Psoas muscle (tissue), 8 donors: ENCODE measurements around the gene CRYM. TPM values are rescaled to one million over a fixed set of nuclear protein-coding genes. Genes with fewer than 3 reads are reported as not detected.
"Not testable (repeated sequence)": the region's sequence is repeated elsewhere in the genome, so short reads cannot be mapped to it uniquely, and the experiment has no call there.

Experiments used
- ATAC-seq, 4 donors: fragments of 200-7000 bp; cut with Tn5 transposase; one replicate each; pipeline ENCODE4 v1.9.1; 2020; ENCODE audit warnings: moderate library complexity in 3 of 4, mild to moderate bottlenecking in 2 of 4
- DNase-seq, 2 donors: peaks; one replicate each; pipeline ENCODE4 v3.0.0-alpha.2; 2020
- H3K27ac ChIP-seq: fragments of 200-600 bp; one replicate; pipeline ENCODE4 v1.8.0; 2022
- H3K27me3 ChIP-seq, 3 donors: fragments of 200-600 bp in 1 of 3; one replicate each; pipeline versions ENCODE4 v1.6.1 to v1.8.0; 2013 to 2022; ENCODE audit warnings: low read length in 2 of 3, mild to moderate bottlenecking in 2 of 3, moderate library complexity in 1 of 3; ENCODE audit not compliant: insufficient read depth in 3 of 3
- H3K36me3 ChIP-seq, 2 donors: fragments of 200-600 bp in 1 of 2; one replicate each; pipeline versions ENCODE4 v1.6.1 to v1.8.0; 2013 to 2022; ENCODE audit warnings: low read depth in 1 of 2, mild to moderate bottlenecking in 1 of 2, moderate library complexity in 1 of 2; ENCODE audit not compliant: insufficient read depth in 1 of 2
- H3K4me1 ChIP-seq: fragments of 200-600 bp; one replicate; pipeline ENCODE4 v1.8.0; 2022
- H3K4me3 ChIP-seq: fragments of 200-600 bp; one replicate; pipeline ENCODE4 v1.8.0; 2022; ENCODE audit warnings: mild to moderate bottlenecking
- H3K9me3 ChIP-seq: fragments of 200-600 bp; one replicate; pipeline ENCODE4 v1.8.0; 2022
- WGBS, 3 donors: extraction: QIAGEN DNeasy Blood & Tissue Kit; methylation state at CpG; one replicate each; pipeline versions ENCODE4 v1.1.6 to v1.1.7; 2013; 5-methylcytosine and 5-hydroxymethylcytosine counted together
- intact Hi-C, 2 donors: fragments of 100-400 bp; cut with DNase I; formaldehyde crosslinking; loops; one replicate each; pipeline versions ENCODE4 v1.11.0 to v1.14.2; 2022
- polyA plus RNA-seq, 3 donors: library from polyadenylated mRNA; stranded (reverse); fragments of 200-250 nt; gene quantifications; one replicate each; pipeline ENCODE4 v1.2.3, GENCODE V29; 2013
- total RNA-seq, 4 donors: library from RNA; stranded (reverse); fragmentation: NEBNext Ultra II Directional in 2 of 4; extraction: Animal tissue kit (Norgen Biotek cat#: 25700) in 2 of 4; gene quantifications; one replicate each; pipeline versions ENCODE4 v1.2.1 to v1.2.4, GENCODE V29; 2021 to 2023
- TF ChIP-seq, protein P1 (sequence below): fragments of 200-600 bp; IDR thresholded peaks from one replicate; pipeline ENCODE4 v1.8.0; 2022; ENCODE audit warnings: antibody characterized with exemption
- donor health status: healthy with polysubstance abuse.
- donor health status: DM: no; HTN: no; CAD: no; lungs with moderate emphysema.
- donor health status: Bipolar disorder and iron deficiency.
- donor health status: healthy.
- donor health status: DM: yes; HTN: yes; CAD: no.
- donor health status: DM: no; HTN: no; CAD: no.
- donor health status: DM: no; HTN: no; CAD: no.
- donor health status: DM: yes; HTN: yes; CAD: no.

The CRYM gene
- total and polyA plus RNA-seq, 7 donors: 0.25 to 33.4 (median 1.6) TPM

DNA sequence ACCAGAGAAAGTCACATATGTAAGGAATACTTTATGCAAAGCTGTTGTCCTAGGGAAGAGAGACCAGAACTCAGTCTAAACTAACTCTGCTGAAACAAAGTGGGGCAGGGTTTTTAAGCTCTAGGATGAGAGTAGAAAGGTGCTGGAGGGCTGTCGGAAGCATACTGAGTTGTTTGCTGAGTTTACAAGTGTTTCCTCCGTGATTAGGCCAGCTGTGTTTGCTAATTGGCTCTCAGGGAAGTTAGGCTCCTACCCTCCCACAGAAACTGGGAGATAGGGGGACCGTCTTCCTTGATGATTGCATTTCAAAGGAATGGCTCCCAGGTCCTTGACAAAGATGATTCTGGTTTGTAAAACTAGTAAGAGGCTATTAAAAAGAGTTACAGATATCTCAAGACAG, 24.4 kb upstream of the CRYM start:
- WGBS, 3 donors: 72 to 82% (median 76%) methylated on average over 3 of the region's 3 CpGs
- Histone ChIP-seq H3K36me3 (no peaks in the 10 kb centered on the region), H3K4me3 (no peak overlapping the region), H3K4me1 (peaks cover 8% of the 10 kb centered on the region), H3K27me3 (peaks cover 0 to 4% (median 0%) of the 10 kb centered on the region in 3 donors), H3K9me3 (no peaks in the 10 kb centered on the region), H3K27ac (no peak overlapping the region)
- TF ChIP-seq, protein P1, sequence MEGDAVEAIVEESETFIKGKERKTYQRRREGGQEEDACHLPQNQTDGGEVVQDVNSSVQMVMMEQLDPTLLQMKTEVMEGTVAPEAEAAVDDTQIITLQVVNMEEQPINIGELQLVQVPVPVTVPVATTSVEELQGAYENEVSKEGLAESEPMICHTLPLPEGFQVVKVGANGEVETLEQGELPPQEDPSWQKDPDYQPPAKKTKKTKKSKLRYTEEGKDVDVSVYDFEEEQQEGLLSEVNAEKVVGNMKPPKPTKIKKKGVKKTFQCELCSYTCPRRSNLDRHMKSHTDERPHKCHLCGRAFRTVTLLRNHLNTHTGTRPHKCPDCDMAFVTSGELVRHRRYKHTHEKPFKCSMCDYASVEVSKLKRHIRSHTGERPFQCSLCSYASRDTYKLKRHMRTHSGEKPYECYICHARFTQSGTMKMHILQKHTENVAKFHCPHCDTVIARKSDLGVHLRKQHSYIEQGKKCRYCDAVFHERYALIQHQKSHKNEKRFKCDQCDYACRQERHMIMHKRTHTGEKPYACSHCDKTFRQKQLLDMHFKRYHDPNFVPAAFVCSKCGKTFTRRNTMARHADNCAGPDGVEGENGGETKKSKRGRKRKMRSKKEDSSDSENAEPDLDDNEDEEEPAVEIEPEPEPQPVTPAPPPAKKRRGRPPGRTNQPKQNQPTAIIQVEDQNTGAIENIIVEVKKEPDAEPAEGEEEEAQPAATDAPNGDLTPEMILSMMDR: no peak
- no peak for DNase-seq
- no peak for ATAC-seq
- intact Hi-C loops: loop anchor here in 1 of 2 donors (5.0 kb wide), 1 partner anchor 115 kb away; no protein-coding TSS in a partner anchor

DNA sequence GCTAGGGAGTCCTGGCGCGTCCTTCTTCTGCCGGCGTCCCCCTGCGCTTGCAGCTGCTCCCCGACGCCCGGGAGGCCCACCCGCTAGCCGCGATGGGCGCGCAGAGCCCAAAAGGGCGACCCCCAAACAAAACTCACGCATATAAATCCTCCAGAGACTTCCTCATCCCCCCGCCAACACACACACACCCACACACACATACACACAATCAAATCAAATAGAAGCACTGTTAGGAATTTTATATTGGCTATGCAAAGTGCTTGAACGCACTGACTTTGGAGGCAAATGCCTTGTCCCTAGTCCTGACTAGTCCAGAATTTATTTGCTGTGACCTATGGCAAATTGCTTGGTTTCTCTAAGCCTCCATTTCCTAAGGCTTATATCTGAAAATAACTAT, 23.8 kb upstream of the CRYM start:
- peaks cover 0 to 4% (median 0%) of the 10 kb centered on the region in 3 donors for H3K27me3 ChIP-seq
- H3K4me3 ChIP-seq: peak overlapping the region; percentile 64
- intact Hi-C loops: loop anchor here (2.0 to 5.0 kb wide), 2 partner anchors 113 to 115 kb away; no protein-coding TSS in a partner anchor
- TF ChIP-seq, protein P1: no peak
- ATAC-seq: no peak
- WGBS, 3 donors: 2 to 4% (median 4%) methylated on average over 13 to 17 of the region's 17 CpGs
- no peak for DNase-seq
- no peaks in the 10 kb centered on the region for H3K36me3 ChIP-seq
- H3K9me3 ChIP-seq: no peaks in the 10 kb centered on the region
- peaks cover 8% of the 10 kb centered on the region for H3K4me1 ChIP-seq
- H3K27ac ChIP-seq: no peak overlapping the region

DNA sequence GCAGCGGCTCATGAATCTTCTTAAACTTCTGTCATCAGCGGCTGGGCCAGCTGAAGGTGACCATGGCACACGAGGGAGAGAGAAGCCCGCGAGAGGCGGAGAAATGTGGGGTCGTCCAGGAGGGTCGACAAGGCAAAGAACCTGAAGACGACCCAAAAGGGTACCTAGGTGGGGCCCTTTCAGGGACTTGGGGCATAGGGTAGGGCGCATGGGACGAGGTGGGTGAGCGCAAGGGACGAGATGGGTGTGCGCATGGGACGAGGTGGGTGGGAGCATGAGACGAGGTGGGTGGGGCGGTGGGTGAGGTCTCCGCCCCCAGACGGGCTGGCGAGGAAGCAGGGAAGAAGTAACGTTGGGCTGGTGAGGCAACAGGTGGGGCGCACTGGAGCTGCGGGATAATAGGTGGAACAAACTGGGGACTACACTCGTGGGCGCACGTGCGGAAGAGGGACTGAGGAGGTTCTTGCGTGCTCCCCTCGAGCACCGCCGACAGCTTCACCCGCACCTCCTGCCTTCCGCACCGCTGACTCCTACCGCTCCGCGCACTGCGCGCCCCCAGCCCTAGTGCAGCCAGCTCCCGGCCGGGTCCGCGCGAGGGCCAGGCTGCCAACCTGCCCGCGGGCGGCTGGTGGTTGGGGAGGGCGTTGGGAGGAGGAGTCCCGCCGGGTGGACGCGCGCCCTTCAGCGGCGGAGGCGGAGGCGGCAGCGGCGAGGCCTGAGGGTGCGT, 23.2 kb upstream of the CRYM start:
- DNase-seq (peak; percentile 63 to 67), ATAC-seq (peak; percentile 54 to 67 (median 62))
- H3K36me3 ChIP-seq: no peaks in the 10 kb centered on the region
- H3K27ac ChIP-seq: peak overlapping the region; percentile 27
- H3K27me3 ChIP-seq: no peaks in the 10 kb centered on the region
- intact Hi-C loops: loop anchor here (2.0 to 5.0 kb wide), 2 partner anchors 113 to 114 kb away; no protein-coding TSS in a partner anchor
- peaks cover 8% of the 10 kb centered on the region for H3K4me1 ChIP-seq
- H3K9me3 ChIP-seq: no peaks in the 10 kb centered on the region
- peak overlapping the region; percentile 64 for H3K4me3 ChIP-seq
- TF ChIP-seq, protein P1: no peak
- WGBS, 3 donors: 0 to 1% (median 0%) methylated on average over 41 to 60 of the region's 60 CpGs

DNA sequence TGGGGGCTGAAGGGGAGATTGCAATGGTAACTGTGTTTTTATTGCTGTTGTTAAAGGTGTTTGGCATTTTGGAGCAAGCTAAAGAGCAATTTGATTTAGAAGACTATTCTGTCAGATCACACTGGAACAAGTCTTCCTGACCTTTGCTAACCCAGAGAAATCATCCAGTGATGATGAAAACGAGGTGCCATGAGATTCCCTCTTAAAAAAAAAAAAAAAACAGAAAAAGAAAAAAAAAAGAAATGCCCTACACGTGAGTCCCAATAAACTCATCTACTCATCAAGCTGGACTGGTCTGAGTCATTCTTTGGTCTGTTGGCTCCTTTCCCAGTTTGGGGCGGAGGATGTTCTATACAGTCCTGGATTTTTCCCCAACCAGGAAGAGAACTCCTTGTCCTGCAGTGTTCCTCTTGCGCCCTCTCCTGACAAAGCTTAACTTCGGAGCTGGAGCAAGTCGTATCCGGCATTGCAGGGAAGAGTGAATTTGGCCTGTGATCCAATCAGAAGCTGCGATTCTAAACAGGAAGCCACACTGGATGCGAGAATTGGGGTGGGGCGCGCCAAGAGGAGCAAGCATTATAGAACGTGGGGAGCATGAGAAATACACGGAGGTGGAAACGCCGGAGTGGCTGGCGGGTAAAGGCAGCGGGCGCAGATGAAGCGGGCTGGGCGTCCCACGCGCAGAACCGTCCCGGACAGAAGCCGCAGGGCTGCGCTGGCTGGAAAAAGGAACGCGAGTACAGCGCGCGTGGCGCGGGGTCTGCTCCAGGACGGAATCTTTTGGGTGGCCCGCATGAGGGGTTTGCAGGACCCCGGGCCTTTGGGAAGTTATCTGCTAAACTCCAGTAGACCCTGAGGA, 22.4 kb upstream of the CRYM start:
- no peaks in the 10 kb centered on the region for H3K36me3 ChIP-seq
- intact Hi-C loops: loop anchor here (1.0 to 5.0 kb wide), 3 partner anchors 112 to 142 kb away; partner anchors contain the start of gene LDAF1 (in 1 of the 2)
- H3K4me3 ChIP-seq: peak overlapping the region; percentile 64
- H3K4me1 ChIP-seq: peaks cover 8% of the 10 kb centered on the region
- H3K9me3 ChIP-seq: no peaks in the 10 kb centered on the region
- peak; percentile 96 to 99 (median 98) for ATAC-seq
- TF ChIP-seq, protein P1: peak; percentile 69
- peak; percentile 89 to 90 for DNase-seq
- WGBS, 3 donors: 0 to 1% (median 0%) methylated on average over 36 of the region's 36 CpGs
- H3K27ac ChIP-seq: peak overlapping the region; percentile 27
- no peaks in the 10 kb centered on the region for H3K27me3 ChIP-seq

DNA sequence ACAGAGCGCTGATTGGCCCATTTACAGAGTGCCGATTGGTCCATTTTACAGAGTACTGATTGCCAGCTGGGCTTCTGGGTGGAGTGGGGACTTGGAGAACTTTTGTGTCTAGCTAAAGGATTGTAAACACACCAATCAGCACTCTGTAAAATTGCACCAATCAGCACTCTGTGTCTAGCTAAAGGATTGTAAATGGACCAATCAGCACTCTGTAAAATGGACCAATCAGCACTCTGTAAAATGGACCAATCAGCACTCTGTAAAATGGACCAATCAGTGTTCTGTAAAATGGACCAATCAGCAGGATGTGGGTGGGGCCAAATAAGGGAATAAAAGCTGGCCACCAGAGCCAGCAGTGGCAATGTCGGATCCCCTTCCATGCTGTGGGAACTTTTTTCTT, 11.7 kb upstream of the CRYM start:
- 90 to 96% (median 94%) methylated on average over 3 of the region's 3 CpGs for WGBS, 3 donors
- DNase-seq, ATAC-seq, intact Hi-C loops, H3K4me1 ChIP-seq, H3K4me3 ChIP-seq, H3K36me3 ChIP-seq, H3K9me3 ChIP-seq, H3K27ac ChIP-seq: not testable (repeated sequence)
- H3K27me3 ChIP-seq: peaks cover 0 to 33% (median 3%) of the 10 kb centered on the region in 3 donors
